PFSK-1 (cell line): Measurements from ENCODE around the gene EVX2.

ENCODE experiments used
- POLR2AphosphoS5 ChIP-seq: IDR thresholded peaks from 2 replicates; pipeline ENCODE4 v1.6.1; 2012; ENCODE audit warnings: low read depth, mild to moderate bottlenecking, control low read depth, low read length, moderate library complexity
- TF ChIP-seq, protein P1 (sequence below), 2 experiments: IDR thresholded peaks; 2 replicates each; pipeline versions ENCODE4 v1.6.1 to v1.8.0; 2011 to 2012; ENCODE audit warnings: low read depth in 2 of 2, low read length in 2 of 2, control low read depth in 1 of 2, inconsistent platforms in 1 of 2, mild to moderate bottlenecking in 1 of 2, moderate library complexity in 1 of 2; ENCODE audit not compliant: insufficient read depth in 1 of 2

DNA sequence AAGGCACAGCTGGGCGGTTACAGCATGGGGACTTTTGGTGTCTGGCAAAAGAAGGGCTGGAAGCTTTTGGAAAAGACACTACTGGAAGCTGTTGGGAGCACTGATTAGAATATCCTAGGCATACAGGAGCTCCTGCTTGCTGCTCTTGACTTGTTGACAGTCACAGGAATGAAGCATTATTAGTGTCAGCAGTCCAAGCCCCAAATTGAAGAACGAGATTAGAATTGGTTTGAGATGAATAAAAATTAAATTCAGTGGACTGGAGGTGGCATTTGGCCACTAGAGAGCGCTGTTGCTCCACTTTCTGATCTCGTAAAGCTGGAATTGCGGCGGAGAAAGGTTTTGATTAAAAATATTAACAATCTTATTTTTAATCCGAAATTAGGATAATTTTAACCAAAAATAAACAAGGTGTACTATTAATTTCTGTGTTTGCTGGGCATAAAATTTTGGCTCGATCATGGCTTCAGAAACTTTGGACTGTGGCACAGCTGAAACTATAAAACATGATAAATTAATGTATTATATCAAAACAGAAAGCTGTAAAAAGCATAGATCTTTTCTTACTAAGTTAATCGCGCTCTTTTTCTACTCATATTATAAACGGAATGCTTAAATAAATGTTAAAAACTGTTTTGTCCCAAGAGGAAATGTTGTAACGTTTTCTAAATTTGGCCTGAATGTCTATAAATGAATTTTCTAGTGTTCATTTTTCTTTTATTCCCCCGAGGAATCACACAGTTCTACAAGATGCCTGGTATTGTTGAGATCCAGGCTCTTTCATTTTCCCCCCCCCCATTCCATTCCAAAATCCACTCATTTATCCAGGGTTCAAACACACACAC, 43.4 kb upstream of the EVX2 start:
- TF ChIP-seq, protein P1, sequence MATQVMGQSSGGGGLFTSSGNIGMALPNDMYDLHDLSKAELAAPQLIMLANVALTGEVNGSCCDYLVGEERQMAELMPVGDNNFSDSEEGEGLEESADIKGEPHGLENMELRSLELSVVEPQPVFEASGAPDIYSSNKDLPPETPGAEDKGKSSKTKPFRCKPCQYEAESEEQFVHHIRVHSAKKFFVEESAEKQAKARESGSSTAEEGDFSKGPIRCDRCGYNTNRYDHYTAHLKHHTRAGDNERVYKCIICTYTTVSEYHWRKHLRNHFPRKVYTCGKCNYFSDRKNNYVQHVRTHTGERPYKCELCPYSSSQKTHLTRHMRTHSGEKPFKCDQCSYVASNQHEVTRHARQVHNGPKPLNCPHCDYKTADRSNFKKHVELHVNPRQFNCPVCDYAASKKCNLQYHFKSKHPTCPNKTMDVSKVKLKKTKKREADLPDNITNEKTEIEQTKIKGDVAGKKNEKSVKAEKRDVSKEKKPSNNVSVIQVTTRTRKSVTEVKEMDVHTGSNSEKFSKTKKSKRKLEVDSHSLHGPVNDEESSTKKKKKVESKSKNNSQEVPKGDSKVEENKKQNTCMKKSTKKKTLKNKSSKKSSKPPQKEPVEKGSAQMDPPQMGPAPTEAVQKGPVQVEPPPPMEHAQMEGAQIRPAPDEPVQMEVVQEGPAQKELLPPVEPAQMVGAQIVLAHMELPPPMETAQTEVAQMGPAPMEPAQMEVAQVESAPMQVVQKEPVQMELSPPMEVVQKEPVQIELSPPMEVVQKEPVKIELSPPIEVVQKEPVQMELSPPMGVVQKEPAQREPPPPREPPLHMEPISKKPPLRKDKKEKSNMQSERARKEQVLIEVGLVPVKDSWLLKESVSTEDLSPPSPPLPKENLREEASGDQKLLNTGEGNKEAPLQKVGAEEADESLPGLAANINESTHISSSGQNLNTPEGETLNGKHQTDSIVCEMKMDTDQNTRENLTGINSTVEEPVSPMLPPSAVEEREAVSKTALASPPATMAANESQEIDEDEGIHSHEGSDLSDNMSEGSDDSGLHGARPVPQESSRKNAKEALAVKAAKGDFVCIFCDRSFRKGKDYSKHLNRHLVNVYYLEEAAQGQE (IDR thresholded peaks at IDR 0.05; ENCODE audit: insufficient read depth in 1 of 2, low read depth in 2 of 2, low read length in 2 of 2) = no peak
- TF ChIP-seq POLR2AphosphoS5 = no peak
